ENCODE data around the gene XRCC1.

DNA sequence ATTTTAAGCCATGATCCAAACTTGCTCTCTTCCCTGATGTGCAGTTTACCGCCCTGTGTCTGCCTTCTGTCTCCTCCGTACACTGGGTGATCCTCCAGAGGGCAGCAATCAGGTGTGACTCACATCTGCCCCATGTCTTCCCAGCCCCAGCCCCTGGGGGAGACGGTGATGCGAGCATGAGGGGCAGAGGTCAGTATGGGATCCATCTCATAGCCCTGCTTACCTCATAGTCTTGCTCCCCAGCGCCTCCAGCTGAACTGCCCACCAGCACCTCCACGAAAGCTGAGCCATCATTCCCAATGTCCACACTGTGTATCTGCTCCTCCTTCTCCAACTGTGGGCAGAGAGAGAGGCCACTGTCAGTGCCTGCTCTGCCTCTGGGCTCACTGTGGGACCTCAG, 14.6 kb downstream of the XRCC1 start:
- TF ChIP-seq, protein P1, sequence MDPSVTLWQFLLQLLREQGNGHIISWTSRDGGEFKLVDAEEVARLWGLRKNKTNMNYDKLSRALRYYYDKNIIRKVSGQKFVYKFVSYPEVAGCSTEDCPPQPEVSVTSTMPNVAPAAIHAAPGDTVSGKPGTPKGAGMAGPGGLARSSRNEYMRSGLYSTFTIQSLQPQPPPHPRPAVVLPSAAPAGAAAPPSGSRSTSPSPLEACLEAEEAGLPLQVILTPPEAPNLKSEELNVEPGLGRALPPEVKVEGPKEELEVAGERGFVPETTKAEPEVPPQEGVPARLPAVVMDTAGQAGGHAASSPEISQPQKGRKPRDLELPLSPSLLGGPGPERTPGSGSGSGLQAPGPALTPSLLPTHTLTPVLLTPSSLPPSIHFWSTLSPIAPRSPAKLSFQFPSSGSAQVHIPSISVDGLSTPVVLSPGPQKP (IDR thresholded peaks at IDR 0.05; ENCODE audit: borderline replicate concordance, low read depth, low read length) = no peak
- TF ChIP-seq POLR2A (IDR thresholded peaks at IDR 0.05; ENCODE audit: low read depth, low read length) = no peak
- no peak for TF ChIP-seq NFE2L2 (IDR thresholded peaks at IDR 0.05; ENCODE audit: low read depth, low read length)
- TF ChIP-seq, protein P2, sequence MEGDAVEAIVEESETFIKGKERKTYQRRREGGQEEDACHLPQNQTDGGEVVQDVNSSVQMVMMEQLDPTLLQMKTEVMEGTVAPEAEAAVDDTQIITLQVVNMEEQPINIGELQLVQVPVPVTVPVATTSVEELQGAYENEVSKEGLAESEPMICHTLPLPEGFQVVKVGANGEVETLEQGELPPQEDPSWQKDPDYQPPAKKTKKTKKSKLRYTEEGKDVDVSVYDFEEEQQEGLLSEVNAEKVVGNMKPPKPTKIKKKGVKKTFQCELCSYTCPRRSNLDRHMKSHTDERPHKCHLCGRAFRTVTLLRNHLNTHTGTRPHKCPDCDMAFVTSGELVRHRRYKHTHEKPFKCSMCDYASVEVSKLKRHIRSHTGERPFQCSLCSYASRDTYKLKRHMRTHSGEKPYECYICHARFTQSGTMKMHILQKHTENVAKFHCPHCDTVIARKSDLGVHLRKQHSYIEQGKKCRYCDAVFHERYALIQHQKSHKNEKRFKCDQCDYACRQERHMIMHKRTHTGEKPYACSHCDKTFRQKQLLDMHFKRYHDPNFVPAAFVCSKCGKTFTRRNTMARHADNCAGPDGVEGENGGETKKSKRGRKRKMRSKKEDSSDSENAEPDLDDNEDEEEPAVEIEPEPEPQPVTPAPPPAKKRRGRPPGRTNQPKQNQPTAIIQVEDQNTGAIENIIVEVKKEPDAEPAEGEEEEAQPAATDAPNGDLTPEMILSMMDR (conservative IDR thresholded peaks at IDR 0.05; ENCODE audit: low read depth, low read length) = 0 out of 2 replicates have a peak, but pooled peaks have one; percentile 9
- no peak for TF ChIP-seq MAFK (IDR thresholded peaks at IDR 0.05; ENCODE audit: low read depth, low read length)
- no peak for TF ChIP-seq BHLHE40 (IDR thresholded peaks at IDR 0.05; ENCODE audit: low read depth, low read length)
- no peak for TF ChIP-seq RAD21 (IDR thresholded peaks at IDR 0.05; ENCODE audit: low read length)
- TF ChIP-seq, protein P3, sequence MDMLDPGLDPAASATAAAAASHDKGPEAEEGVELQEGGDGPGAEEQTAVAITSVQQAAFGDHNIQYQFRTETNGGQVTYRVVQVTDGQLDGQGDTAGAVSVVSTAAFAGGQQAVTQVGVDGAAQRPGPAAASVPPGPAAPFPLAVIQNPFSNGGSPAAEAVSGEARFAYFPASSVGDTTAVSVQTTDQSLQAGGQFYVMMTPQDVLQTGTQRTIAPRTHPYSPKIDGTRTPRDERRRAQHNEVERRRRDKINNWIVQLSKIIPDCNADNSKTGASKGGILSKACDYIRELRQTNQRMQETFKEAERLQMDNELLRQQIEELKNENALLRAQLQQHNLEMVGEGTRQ (IDR thresholded peaks at IDR 0.05; ENCODE audit: low read depth, low read length) = no peak
- TF ChIP-seq RFX5 (IDR thresholded peaks at IDR 0.05; ENCODE audit: low read depth, low read length) = no peak
- no peak; the same call in 1 of the 2 replicates for TF ChIP-seq SMC3 (IDR thresholded peaks at IDR 0.05; ENCODE audit: low read depth, low read length)
- no peak for TF ChIP-seq RCOR1 (IDR thresholded peaks at IDR 0.05; ENCODE audit: insufficient replicate concordance, low read length)
- no peak for TF ChIP-seq MAZ (IDR thresholded peaks at IDR 0.05; ENCODE audit: borderline replicate concordance, low read depth, low read length)
